ENCODE measurements around the gene HARBI1.
"Not testable (repeated sequence)": the region's sequence is repeated elsewhere in the genome, so short reads cannot be mapped to it uniquely, and the experiment has no call there.

The HARBI1 gene

DNA sequence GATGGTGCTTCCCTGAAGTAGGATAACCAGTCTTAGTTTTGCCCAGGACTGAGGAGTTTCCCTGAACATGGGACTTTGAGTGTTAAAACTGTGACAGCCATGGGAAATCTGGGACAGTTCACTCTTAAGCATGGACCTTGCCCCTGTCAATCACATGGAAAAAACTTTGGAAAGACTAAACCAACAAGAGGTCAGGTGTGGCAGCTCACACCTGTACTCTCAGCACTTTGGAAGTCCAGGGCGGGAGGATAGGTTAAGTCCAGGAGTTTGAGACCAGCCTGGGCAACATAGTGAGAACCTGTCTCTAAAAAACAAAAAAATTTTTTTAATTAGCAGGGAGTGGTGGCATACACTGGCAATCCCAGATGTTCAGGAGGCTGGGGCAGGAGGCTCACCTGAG is 19.9 kb downstream of the HARBI1 start:
- no peak for DNase-seq (ENCODE audit: low read depth)

DNA sequence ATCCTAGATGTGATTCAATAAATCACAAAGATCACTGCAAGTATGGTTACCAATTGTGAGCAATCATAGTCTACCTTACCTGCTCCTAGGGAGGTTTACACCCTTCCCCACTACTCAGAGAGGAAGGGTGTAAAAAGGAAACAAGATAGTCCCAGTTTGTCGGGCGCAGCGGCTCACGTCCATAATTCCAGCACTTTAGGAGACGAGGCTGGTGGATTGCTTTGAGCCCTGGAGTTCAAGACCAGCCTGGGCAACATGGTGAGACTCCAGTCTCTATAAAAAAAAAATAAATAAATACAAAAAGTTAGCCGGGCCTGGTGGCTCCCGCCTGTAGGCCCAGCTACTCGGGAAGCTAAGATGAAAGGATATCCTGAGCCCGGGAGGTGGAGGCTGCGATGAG is 22.2 kb downstream of the HARBI1 start:
- DNase-seq (ENCODE audit: low read depth), result no peak

DNA sequence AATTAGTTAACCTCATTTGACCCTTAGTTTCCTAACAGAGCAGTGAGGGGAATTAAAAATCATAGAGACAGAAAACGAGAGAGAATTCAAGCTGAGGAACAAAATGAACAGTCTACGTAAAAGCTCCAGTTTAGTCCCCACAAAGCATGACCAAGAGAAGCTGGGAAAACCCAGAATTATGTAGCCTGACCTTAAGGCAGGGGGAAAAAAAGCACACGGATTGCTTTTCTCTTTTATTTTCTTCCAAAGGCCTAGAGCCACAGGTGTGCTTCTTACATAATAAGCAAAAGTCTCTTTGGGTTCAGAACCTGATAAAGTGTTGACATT is 22.7 kb downstream of the HARBI1 start:
- DNase-seq (ENCODE audit: low read depth), result no peak

DNA sequence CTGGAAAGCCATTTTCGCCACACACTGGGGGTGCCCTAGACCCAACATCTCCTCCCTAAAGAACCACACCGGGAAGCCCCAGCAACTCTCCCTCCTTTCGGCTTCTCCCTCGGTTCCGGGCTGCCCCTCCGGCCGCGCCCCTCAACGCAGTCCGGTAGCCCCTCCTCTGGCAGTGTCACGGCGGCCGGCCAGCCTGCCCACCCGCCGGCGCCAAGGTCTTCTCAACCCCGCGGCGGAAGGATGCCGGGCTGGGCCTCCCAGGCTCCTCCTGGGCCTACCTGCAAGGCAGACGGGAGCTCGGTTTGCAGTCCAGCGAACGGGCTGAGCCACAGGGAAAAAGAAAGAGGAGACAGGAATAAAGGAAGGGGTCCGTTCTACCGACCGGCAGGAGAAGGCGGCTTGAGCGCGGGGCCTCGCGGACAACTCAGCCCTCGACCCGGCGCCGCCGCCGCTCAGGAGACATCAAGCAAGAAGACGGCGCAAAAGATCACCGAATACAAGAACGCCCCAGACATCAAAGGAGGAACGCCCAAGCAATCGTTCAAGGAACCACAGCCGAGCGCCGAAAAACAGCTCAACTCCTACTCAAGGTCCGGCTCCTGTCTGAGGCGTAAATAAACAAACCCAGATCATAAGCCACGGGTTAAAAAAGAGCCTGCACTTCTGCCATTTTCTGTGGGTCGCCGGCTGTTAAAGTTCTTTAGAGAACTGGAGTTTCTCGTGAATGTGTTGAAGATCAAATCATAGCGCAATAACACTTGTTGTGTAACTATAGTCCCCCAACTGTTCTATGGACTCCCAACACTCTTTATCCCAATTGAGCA is 23.3 kb downstream of the HARBI1 start, which contains the start of gene AMBRA1:
AMBRA1 (minus strand) TSS at position 474 of the 824 bp plus-strand sequence. CDS start 45,643 bp downstream, outside the sequence.
- DNase-seq (ENCODE audit: low read depth), result peak; percentile 71

DNA sequence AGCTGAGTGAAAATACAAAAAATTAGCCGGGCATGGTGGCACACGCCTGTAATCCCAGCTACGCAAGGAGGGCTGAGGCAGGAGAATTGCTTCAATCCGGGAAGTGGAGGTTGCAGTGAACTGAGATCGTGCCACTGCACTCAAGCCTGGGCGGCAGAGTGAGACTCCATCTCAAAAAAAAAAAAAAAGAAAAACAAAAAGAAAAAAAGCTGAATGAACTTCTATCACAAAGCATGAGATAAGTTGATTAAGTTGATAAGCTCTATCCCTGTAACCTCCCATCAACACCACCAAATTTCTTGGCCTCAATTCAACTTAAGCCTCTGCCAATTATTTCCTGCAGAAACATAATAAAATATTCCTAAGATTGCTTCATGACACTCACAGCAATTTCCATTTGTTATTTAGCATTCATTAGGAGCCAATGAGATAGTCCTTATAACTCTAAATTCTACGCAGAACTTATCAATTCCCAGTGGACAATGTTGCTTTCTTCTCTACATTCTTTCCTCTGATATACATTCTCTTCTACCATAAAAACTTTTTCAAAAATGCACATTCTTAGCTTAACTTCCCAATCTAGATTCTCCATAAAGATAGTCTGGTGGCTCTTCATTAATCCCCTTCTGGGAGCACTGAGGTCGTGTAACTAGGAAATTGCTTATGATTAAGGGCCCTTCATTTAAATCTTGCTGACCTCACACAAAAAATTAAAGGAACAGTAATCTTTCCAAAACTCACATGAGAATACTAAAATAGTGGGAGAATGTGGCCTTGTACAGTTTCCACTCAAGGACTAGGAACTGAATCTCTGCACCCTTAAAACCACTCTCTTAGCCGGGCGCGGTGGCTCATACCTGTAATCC is 26.1 kb downstream of the HARBI1 start:
- no peak for DNase-seq (ENCODE audit: low read depth)

DNA sequence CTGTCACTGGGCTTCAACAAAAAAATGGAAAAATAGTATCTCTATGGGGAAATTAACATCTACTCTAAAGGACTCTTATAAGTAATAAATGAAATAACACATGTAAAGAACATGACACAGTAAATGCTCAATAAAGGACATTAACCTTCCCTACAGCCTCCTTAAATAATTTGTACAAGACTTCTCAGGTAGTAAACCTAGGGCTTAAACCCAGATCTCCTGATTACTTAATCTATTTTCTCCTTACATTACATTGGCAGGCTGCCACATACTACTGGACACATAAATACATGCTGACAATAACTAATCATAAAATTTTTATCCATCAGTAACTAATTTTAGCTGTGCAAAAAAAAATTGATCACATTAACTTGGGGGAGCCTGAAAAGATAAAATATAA is 28.1 kb downstream of the HARBI1 start:
- DNase-seq (ENCODE audit: low read depth), result no peak

DNA sequence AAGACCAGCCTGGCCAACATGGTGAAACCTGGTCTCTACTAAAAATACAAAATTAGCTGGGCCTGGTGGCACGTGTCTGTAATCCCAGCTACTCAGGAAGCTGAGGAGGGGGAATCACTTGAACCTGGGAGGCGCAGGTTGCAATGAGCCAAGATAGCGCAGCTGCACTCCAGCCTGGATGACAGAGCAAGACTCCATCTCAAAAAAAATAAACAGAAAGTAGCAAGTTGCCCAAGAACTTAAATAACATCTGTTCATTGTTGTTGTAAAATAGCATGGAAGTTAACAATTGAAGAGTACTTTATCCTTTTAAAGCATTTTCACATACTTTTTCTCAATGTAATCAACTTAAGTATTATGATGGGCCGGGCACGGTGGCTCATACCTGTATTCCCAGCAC is 28.9 kb downstream of the HARBI1 start:
- no peak for DNase-seq (ENCODE audit: low read depth)

DNA sequence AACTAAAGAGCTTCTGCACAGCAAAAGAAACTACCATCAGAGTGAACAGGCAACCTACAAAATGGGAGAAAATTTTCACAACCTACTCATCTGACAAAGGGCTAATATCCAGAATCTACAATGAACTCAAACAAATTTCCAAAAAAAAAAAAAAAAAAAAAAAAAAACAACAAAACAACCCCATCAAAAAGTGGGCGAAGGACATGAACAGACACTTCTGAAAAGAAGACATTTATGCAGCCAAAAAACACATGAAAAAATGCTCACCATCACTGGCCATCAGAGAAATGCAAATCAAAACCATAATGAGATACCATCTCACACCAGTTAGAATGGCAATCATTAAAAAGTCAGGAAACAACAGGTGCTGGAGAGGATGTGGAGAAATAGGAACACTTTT is 33.5 kb downstream of the HARBI1 start:
- DNase-seq (ENCODE audit: low read depth), result not testable (repeated sequence)

DNA sequence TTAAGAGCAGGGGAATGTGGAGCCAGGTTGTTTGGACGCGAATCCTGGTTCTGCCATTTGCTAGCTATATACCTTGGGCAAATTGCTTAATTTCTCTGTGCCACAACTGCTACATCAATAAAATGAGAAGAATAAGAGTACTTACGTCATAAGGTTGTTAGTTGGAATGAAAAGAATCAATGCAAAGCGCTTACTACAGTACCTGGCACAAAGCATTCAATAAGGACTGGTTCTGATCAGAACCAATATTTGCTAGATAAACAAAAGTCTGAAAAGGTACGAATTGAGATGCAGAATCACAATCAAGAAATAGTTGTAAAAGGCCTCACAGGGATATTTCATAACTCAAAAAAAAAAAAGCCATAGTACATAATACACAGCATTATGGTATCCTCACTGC is 34.4 kb downstream of the HARBI1 start:
- no peak for DNase-seq (ENCODE audit: low read depth)

DNA sequence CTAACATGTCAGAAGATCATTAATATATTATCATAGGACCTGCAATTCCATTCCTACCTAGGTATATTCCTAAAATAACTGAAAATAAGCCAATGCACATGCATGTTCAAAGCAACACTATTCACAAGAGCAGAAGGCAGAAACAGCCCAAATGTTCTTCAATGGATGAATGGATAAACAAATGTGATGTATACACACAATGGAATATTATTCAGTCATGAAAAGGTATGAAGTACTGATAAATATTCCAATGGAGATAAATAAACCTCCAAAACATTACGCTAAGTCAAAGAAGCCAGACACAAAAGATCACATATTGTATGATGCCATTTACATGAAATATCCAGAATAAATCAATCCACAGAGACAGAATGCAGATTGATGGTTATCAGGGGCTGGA is 40.0 kb downstream of the HARBI1 start:
- DNase-seq (ENCODE audit: low read depth), result no peak

DNA sequence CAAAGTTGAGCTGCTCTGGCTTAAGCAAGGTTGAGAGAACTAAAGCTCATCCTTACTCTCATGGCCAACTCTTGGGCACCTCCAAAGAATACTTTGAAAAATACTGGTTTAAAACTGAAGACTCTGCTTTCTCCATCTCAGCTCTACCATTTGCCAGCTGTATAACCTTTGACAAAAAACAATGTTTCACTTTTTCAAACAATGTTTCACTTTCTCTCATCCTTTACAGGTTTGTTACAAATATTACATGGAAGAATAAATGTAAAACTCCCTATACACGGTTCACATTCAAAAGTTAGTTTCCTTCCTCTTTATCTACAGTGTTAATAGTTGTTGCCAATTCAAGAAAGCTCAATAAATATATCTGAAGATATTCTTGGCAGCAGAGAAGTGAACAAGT is 42.4 kb downstream of the HARBI1 start:
- DNase-seq (ENCODE audit: low read depth), result no peak

DNA sequence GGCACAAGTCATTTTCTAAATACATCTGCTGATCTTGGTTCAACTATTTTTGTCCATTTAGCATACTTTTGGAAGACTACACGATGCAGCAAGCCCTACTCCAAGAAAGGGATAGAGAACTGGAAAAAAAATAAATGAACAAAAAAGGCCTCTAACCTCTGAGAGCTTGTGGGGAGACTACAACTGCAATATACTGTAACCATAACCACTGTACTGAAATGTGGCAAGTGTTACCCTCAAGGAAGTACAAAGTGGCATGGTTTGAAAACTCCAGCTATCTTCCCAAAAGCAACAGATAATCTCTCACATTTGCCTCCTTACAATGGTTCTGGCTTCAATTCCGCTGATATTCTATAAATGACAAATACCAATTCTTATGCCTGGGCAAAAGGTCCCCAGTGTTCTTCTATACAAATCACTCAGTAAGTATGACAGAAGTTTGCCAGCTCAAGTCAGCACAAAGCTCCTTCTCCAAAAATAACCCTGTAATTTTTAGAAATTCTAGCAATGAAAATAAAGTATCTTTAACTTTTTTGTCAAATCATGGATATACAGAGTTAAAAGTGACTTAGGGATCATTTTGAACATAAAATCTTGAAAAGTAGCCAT is 46.1 kb downstream of the HARBI1 start:
- no peak for DNase-seq (ENCODE audit: low read depth)

DNA sequence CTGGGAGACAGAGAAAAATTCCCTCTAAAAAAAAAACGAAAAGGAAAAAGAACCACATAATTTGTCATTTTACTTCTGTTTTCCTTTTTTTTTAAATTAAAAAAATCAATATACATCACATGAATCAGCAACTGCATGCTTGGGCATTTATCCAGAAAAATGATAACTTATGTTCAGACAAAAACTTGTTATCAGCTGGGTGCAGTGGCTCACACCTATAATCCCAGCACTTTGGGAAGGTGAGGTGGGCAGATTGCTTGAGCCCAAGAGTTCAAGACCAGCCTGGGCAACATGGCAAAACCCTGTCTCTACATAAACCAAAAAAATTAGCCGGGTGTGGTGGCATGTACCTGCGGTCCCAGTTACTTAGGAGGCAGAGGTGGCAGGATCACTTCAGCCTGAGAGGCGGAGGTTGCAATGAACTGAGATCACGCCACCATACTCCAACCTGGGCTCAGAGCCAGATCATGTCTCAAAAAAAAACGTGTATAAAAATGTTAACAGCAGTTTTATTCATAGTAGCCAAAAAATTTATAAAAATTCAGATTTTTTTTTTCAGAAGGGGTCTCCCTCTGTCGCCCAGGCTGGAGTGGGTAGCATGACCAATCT is 51.7 kb downstream of the HARBI1 start:
- no peak for DNase-seq (ENCODE audit: low read depth)

DNA sequence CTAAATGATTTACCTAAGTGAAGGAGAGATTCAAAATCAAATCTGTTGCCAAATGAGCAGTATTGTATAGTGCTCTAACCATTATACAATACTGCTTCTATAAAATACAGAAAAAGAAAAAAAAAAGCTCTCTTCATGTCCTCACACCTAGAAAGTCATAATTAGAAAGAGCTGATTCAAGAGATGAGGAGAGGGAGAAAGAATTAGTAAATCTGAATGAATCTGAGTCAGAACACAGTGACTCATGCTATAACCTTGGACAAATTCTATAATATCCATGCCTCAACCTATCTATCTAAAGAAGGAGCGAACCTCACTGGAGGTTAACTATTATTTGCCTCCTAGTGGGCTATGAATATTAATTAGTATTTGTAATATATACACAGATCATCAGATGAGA is 52.6 kb downstream of the HARBI1 start:
- DNase-seq (ENCODE audit: low read depth), result no peak

DNA sequence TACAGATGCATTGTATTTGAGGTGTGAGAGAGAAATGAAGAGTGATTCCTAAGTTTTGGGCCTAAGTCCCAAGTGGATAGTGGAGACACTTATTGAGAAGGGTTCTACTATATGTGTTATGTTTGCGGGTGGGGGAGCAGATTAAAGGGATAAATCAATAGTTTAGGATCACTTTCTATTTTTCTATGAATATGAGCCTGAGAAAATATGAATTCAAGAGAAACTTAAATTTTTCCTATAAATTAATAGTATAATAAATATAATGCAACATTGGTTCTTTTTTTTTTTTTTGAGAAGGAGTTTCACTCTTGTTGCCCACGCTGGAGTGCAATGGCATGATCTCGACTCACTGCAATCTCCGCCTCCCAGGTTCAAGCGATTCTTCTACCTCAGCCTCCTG is 54.5 kb downstream of the HARBI1 start:
- no peak for DNase-seq (ENCODE audit: low read depth)

DNA sequence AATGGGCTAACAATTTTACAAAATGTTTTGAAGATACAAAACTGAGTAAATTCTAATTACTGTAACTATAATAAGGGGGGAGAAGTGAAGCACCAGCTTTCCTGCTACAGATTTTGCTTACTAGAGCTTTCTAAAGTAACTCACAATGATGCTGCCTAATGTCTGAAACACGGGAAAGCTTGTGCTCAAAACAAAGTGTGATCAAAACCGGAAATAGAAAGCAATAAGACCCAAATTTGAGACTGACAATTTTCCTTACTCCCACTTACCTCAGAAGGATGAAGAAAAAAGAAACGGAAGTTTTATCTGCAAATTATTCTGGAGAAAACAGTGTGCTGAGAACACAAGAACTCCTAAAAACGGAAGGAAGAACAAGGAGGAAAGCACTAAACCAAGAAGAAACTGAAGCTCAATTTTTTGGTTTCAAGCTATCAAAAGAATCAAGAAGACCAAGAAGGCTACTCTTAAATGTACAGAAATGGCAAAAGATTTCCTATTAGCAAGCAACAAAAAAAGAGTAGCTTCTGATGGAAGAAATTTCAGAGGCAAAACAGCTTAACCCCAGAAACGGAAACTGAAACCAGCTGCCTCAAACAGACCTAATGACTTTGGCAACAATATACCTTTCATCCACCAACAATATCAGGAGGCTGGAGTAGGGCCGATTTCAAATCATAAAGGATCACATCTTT is 56.6 kb downstream of the HARBI1 start:
- no peak for DNase-seq (ENCODE audit: low read depth)

DNA sequence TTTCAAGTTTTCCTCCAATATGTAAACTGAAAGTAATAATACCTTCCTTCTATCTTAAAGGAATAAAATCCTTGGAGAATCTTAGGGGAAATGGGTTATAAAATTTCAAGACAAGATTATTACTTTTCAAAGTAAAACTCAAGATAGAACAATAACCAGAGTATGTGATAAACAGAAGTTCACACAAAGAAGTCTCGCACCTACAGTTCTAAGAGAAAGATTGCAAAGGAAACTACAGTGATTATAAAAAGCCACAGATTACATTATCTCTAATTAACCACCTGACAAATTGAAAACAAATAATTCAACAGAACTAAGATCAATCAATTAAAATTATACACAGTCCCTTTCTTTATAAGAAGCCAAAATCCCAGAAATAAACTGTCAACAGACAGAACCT is 57.2 kb downstream of the HARBI1 start:
- DNase-seq (ENCODE audit: low read depth), result no peak

DNA sequence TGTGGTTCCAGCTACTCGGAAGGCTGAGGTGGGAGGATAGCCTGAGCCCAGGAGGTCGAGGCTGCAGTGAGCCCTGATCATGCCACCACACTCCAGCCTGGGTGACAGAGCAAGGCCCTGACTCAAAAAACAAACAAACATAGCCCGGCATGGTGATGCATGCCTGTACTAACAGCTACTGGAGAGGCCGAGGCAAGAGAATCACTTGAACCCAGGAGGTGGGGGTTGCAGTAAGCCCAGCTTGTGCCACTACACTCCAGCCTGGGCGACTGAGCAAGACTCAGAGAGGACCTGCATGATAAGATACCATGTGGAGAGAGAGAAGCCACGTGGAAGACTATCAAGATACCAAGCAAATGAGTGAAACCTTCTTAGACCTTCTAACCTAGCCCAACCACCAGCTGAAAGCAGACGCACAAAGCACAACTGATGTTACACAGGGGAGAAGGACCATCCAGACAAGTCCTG is 59.3 kb downstream of the HARBI1 start:
- no peak for DNase-seq (ENCODE audit: low read depth)

DNA sequence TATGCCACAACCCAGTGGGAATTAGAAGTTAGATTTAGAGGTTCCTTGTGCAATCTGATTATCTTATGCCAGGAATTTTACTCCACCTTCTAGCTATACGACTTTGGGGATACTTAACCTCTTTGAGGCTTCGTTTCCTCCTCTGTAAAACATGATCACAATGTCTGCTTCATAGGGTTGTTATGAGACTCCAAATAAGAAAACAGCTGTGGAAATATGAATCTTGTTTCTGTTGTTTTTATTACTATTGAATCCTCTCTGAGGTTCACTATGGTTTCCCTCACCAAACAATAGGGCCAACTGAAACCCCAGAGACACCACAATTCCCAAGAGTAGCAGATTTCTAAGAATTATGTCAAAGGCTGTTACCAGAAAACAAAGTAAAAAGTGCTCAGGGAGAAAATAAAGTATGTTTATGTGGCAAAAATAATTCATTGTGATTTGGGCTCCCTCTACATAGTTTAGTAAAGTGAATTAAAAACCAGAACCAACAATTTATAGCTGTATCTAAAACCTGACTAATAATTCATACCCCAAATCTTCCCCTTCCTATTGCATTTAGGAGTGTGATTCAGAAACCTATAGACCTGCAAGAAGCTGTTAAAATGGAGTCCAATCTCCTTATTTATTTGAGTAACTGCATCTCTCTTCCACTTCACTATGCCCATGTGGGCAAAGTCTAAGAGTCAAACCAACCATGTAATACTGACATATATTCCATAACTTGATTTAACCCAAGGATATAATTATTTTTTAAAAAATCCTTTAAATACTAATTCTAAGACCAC is 61.6 kb downstream of the HARBI1 start:
- DNase-seq (ENCODE audit: low read depth), result no peak

DNA sequence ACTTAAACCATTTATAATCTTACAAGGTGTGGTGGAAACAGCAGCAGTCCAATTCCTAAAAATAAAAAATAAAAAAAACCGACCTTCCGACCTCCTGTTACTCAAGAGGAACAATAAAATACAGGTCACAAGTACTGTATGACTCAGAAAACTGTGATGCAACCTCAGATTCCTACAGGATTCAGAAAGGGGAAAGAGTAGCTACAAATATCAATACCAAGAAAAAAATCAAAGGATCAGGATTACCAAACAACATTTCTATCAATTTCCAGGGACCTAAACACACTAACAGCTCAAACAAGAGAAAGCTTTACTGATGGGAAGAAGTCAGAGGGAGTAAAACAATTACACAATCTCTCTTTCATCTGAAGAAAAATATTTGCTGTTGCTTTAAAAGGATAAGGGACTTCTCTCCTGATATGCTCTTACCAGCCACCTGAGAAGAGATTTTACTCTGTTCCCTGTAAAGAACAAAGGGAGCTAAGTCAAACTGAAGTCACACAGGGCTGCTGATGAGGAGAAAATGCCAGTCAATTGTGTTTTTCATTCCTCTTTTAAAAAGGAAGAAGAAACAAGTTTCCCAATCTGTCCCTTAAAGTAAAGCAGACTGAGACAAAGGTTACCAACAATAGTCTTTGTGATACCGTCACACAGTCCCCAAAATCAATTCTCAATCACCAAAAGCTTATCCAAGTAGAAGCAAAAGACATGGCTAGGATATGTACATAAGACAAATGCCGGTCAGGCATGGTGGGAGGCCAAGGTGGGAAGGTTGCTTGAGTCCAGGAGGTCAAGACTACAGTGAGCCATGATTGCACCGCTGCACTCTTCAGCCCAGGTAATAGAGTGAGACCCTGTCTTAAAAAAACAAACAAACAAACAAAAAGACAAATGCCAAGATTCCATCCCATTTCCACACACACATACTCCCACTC is 62.5 kb downstream of the HARBI1 start:
- DNase-seq (ENCODE audit: low read depth), result no peak
